Glutamatergic neuron (in vitro differentiated cells): ENCODE measurements around the gene MMP17. TPM values are rescaled to one million over a fixed set of nuclear protein-coding genes. Genes with fewer than 3 reads are reported as not detected.

Experiments used
- DNase-seq: peaks from one replicate; pipeline ENCODE4 v3.0.0; 2022
- H3K27ac Mint-ChIP-seq: one replicate; pipeline ENCODE4 v1.8.0; 2020; ENCODE audit warnings: mild to moderate bottlenecking, mixed read lengths, inconsistent platforms; ENCODE audit not compliant: unreplicated experiment
- H3K27me3 Mint-ChIP-seq: one replicate; pipeline ENCODE4 v1.8.0; 2020; ENCODE audit warnings: mild to moderate bottlenecking, moderate library complexity, mixed read lengths, inconsistent platforms; ENCODE audit not compliant: unreplicated experiment
- H3K36me3 Mint-ChIP-seq: one replicate; pipeline ENCODE4 v1.8.0; 2020; ENCODE audit warnings: mild to moderate bottlenecking, mixed read lengths, inconsistent platforms; ENCODE audit not compliant: unreplicated experiment
- H3K4me1 Mint-ChIP-seq: one replicate; pipeline ENCODE4 v1.8.0; 2020; ENCODE audit warnings: mild to moderate bottlenecking, low read depth, mixed read lengths, inconsistent platforms; ENCODE audit not compliant: unreplicated experiment
- H3K4me3 Mint-ChIP-seq: one replicate; pipeline ENCODE4 v1.8.0; 2020; ENCODE audit warnings: mild to moderate bottlenecking, mixed read lengths, inconsistent platforms; ENCODE audit not compliant: unreplicated experiment
- H3K9me3 Mint-ChIP-seq: one replicate; pipeline ENCODE4 v1.8.0; 2020; ENCODE audit warnings: mild to moderate bottlenecking, moderate library complexity, mixed read lengths, inconsistent platforms; ENCODE audit not compliant: unreplicated experiment
- CTCF ChIP-seq: fragments of 200-600 bp; sonication (generic); IDR thresholded peaks from one replicate; pipeline ENCODE4 v1.5.0; 2021; ENCODE audit not compliant: partially characterized antibody, unreplicated experiment
- total RNA-seq: library from RNA; stranded (reverse); fragmentation: NEBNext Ultra II Directional; extraction: Animal tissue kit (Norgen Biotek cat#: 25700); gene quantifications from one replicate; pipeline ENCODE4 v1.2.1, GENCODE V29; 2021; ENCODE audit not compliant: unreplicated experiment

Gene MMP17
- total RNA-seq, 1 donor from 2014 or later = 65.8 TPM

DNA sequence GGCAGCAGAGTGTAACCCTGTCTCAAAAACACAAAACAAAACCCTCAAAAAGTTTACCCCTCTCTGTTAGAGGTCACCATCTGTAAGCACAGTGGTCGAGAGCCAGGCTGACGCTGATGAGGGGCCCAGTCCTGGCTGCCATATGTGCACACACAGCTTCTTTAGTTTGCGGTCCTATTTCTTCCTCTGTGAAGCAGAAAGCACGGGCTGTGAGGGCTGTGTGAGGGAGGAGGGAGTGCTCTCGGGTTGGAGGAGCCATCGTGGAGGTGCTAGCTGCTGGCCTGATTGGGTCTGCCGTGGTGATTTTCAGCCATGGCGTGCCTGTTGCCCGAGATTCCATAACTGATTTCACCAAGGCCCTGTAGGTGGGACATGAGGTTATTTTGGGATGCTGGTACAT is 69.7 kb downstream of the MMP17 start:
- Mint-ChIP-seq H3K27me3 (peaks cover 10% of the 10 kb centered on the region), H3K4me3 (peak overlapping the region; percentile 68), H3K9me3 (peaks cover 8% of the 10 kb centered on the region), H3K27ac (peak overlapping the region; percentile 87), H3K4me1 (peaks cover 17% of the 10 kb centered on the region), H3K36me3 (no peaks in the 10 kb centered on the region)
- DNase-seq = no peak
- no peak for TF ChIP-seq CTCF

- Mint-ChIP-seq H3K4me1 (peaks cover 14% of the 10 kb centered on the region), H3K4me3 (no peak overlapping the region), H3K27ac (peak overlapping the region; percentile 20)
Observed at GRCh38 chr12:131900397-131900796, 72.2 kb downstream of the MMP17 start.

More at GRCh38 chr12:131900397-131900796, 72.2 kb downstream of the MMP17 start:
- H3K9me3 Mint-ChIP-seq = peaks cover 7% of the 10 kb centered on the region
- H3K36me3 Mint-ChIP-seq = no peaks in the 10 kb centered on the region
- H3K27me3 Mint-ChIP-seq = peaks cover 7% of the 10 kb centered on the region
- no peak for DNase-seq
- no peak for TF ChIP-seq CTCF

Other genes starting within 250 kb of the MMP17 start
- 81.2 TPM for gene SFSWAP, start 117.3 kb upstream of the MMP17 start, total RNA-seq
- 168 TPM for gene ULK1, start 66.2 kb downstream of the MMP17 start, total RNA-seq
- 28.1 TPM for gene PUS1, start 100.9 kb downstream of the MMP17 start, total RNA-seq
- gene EP400, start 121.5 kb downstream of the MMP17 start, total RNA-seq = 85.8 TPM